GM10847 (cell line): Measurements from ENCODE around the gene RAPGEF4.

Experiments used
- POLR2A ChIP-seq: IDR thresholded peaks from 2 replicates; pipeline ENCODE4 v1.6.1; 2011; ENCODE audit not compliant: insufficient read length; ENCODE audit errors: extremely low read depth

Gene RAPGEF4

GRCh38 chr2:173062801-173063200 lies 327.2 kb downstream of the RAPGEF4 start:
- no peak for TF ChIP-seq POLR2A

- no peak for TF ChIP-seq POLR2A
Measured at GRCh38 chr2:173064151-173064805, 328.6 kb downstream of the RAPGEF4 start.

- no peak for TF ChIP-seq POLR2A
Measured at GRCh38 chr2:173066887-173067676, 331.4 kb downstream of the RAPGEF4 start.

GRCh38 chr2:173075056-173075780 lies 339.6 kb downstream of the RAPGEF4 start:
- TF ChIP-seq POLR2A: no peak

GRCh38 chr2:173075781-173076580 lies 340.3 kb downstream of the RAPGEF4 start, which contains the start of gene MAP3K20:
TSS of gene MAP3K20 (plus strand) at chr2:173075846. CDS start at chr2:173091032, 15,186 bp downstream.
- peak; percentile 37 for TF ChIP-seq POLR2A

- TF ChIP-seq POLR2A: no peak
Measured at GRCh38 chr2:173076581-173077345, 341.1 kb downstream of the RAPGEF4 start.

GRCh38 chr2:173077506-173078177 lies 342.0 kb downstream of the RAPGEF4 start:
- TF ChIP-seq POLR2A: no peak

GRCh38 chr2:173079141-173079540 lies 343.5 kb downstream of the RAPGEF4 start:
- no peak for TF ChIP-seq POLR2A

- no peak for TF ChIP-seq POLR2A
Measured at GRCh38 chr2:173079973-173080860, 344.6 kb downstream of the RAPGEF4 start.

- TF ChIP-seq POLR2A: no peak
Measured at GRCh38 chr2:173086518-173087213, 351.0 kb downstream of the RAPGEF4 start.

GRCh38 chr2:173087214-173087581 lies 351.6 kb downstream of the RAPGEF4 start:
- no peak for TF ChIP-seq POLR2A

GRCh38 chr2:173087793-173088496 lies 352.3 kb downstream of the RAPGEF4 start:
- no peak for TF ChIP-seq POLR2A
